Common myeloid progenitor, CD34-positive (primary cell): ENCODE measurements around the gene SMIM35.

ENCODE experiments used
- CTCF ChIA-PET: fragments of 350-600 bp; sonication (Branson Sonifier 250); formaldehyde crosslinking; loops from one replicate; lab custom pipeline; 2021; ENCODE audit warnings: antibody characterized with exemption; lab: Charles Lee
- POLR2A ChIA-PET: fragments of 350-600 bp; sonication (Branson Sonifier 250); formaldehyde crosslinking; loops from one replicate; lab custom pipeline; 2021; ENCODE audit warnings: antibody characterized with exemption; lab: Charles Lee
- DNase-seq, 3 donors: peaks; one replicate each; pipeline versions ENCODE4 v3.0.0 to v3.0.0-alpha.2; 2013
- H3K27ac ChIP-seq, 2 experiments: 1 replicate in 1 of 2; 2 replicates in 1 of 2; pipeline ENCODE4 v1.7.0; 2013; ENCODE audit warnings: inconsistent platforms in 2 of 2, low read length in 2 of 2, mild to moderate bottlenecking in 2 of 2, low read depth in 1 of 2, moderate library complexity in 1 of 2; ENCODE audit not compliant: severe bottlenecking in 2 of 2, insufficient read depth in 1 of 2, poor library complexity in 1 of 2
- H3K27me3 ChIP-seq, 5 experiments: replicated peaks in 2 of 5; 1 replicate in 3 of 5; 2 replicates in 2 of 5; pipeline versions ENCODE4 v1.6.1 to v1.7.0; 2013; ENCODE audit warnings: low read length in 4 of 5, mild to moderate bottlenecking in 2 of 5, moderate library complexity in 2 of 5, inconsistent platforms in 1 of 5; ENCODE audit not compliant: insufficient read depth in 5 of 5, control insufficient read depth in 4 of 5
- H3K36me3 ChIP-seq, 4 experiments: 1 replicate in 2 of 4; 2 replicates in 2 of 4; pipeline versions ENCODE4 v1.6.1 to v1.7.0; 2013; ENCODE audit warnings: low read length in 3 of 4, control low read depth in 1 of 4, mild to moderate bottlenecking in 1 of 4; ENCODE audit not compliant: control insufficient read depth in 4 of 4, insufficient read depth in 4 of 4
- H3K4me1 ChIP-seq, 4 experiments: 1 replicate in 3 of 4; 2 replicates in 1 of 4; pipeline versions ENCODE4 v1.6.1 to v1.7.1; 2013; ENCODE audit warnings: low read length in 3 of 4, mild to moderate bottlenecking in 3 of 4, control low read depth in 1 of 4, inconsistent platforms in 1 of 4, moderate library complexity in 1 of 4; ENCODE audit not compliant: control insufficient read depth in 4 of 4, insufficient read depth in 4 of 4; ENCODE audit errors: control extremely low read depth in 1 of 4
- H3K4me3 ChIP-seq, 7 experiments: 1 replicate in 4 of 7; 2 replicates in 3 of 7; pipeline versions ENCODE4 v1.5.1 to v1.7.0; 2013; ENCODE audit warnings: mild to moderate bottlenecking in 7 of 7, low read length in 6 of 7, moderate library complexity in 6 of 7, inconsistent platforms in 2 of 7, low read depth in 2 of 7, control low read depth in 1 of 7; ENCODE audit not compliant: insufficient read depth in 4 of 7, control insufficient read depth in 1 of 7; ENCODE audit errors: extremely low read depth in 1 of 7
- H3K9me3 ChIP-seq, 5 experiments: 1 replicate in 4 of 5; 2 replicates in 1 of 5; pipeline versions ENCODE4 v1.6.1 to v1.7.1; 2013; ENCODE audit warnings: low read length in 4 of 5, mild to moderate bottlenecking in 2 of 5, inconsistent platforms in 1 of 5, low read depth in 1 of 5, moderate library complexity in 1 of 5; ENCODE audit not compliant: control insufficient read depth in 4 of 5, insufficient read depth in 2 of 5; ENCODE audit errors: control extremely low read depth in 1 of 5
- WGBS: methylation state at CpG from one replicate; pipeline ENCODE4 v1.1.5; 2013; ENCODE audit not compliant: insufficient coverage; 5-methylcytosine and 5-hydroxymethylcytosine counted together

The SMIM35 gene

GRCh38 chr11:118100691-118101232, 14.0 kb upstream of the SMIM35 start:
- ChIA-PET POLR2A (no interaction called here), CTCF (interaction anchor here (0.7 kb wide), 1 partner anchor 25 kb away, joined by 3 read pairs; no protein-coding TSS in a partner anchor)
- Histone ChIP-seq H3K27me3 (peaks cover 0 to 3% (median 0%) of the 10 kb centered on the region in 5 experiments), H3K9me3 (no peaks in the 10 kb centered on the region), H3K36me3 (no peaks in the 10 kb centered on the region), H3K27ac (no peak overlapping the region), H3K4me3 (no peak overlapping the region), H3K4me1 (peaks cover 0 to under 1% (median 0%) of the 10 kb centered on the region in 4 experiments)
- 94% methylated on average over 2 of the region's 3 CpGs for WGBS
- DNase-seq: no peak

- Histone ChIP-seq H3K4me1 (peaks cover 0 to 3% (median 0%) of the 10 kb centered on the region in 4 experiments), H3K27me3 (peaks cover 0 to 3% (median 0%) of the 10 kb centered on the region in 5 experiments), H3K4me3 (no peak overlapping the region), H3K9me3 (no peaks in the 10 kb centered on the region), H3K36me3 (no peaks in the 10 kb centered on the region), H3K27ac (no peak overlapping the region)
- POLR2A ChIA-PET: no interaction called here
- CTCF ChIA-PET: interaction anchor here (1.0 kb wide), 1 partner anchor 14 kb away, joined by 3 read pairs; no protein-coding TSS in a partner anchor
- 98% methylated on average over 7 of the region's 10 CpGs for WGBS
- no peak for DNase-seq
Observed at GRCh38 chr11:118099838-118100556, 13.2 kb upstream of the SMIM35 start.

GRCh38 chr11:118098996-118099837, 12.5 kb upstream of the SMIM35 start:
- WGBS: 92% methylated on average over 7 of the region's 11 CpGs

GRCh38 chr11:118095967-118096367, 9.2 kb upstream of the SMIM35 start:
- H3K27ac ChIP-seq: no peak overlapping the region
- H3K36me3 ChIP-seq: no peaks in the 10 kb centered on the region
- H3K4me1 ChIP-seq: peaks cover 0 to 3% (median 0%) of the 10 kb centered on the region in 4 experiments
- peaks cover 0 to 3% (median 0%) of the 10 kb centered on the region in 5 experiments for H3K27me3 ChIP-seq
- POLR2A ChIA-PET: no interaction called here
- CTCF ChIA-PET: interaction anchor here (1.8 kb wide), 1 partner anchor 16 kb away, joined by 5 read pairs; no protein-coding TSS in a partner anchor
- DNase-seq: no peak
- no CpG with 5 or more reads among the region's 1 CpG for WGBS
- no peaks in the 10 kb centered on the region for H3K9me3 ChIP-seq
- no peak overlapping the region for H3K4me3 ChIP-seq

More at GRCh38 chr11:118098996-118099837, 12.5 kb upstream of the SMIM35 start:
- H3K4me1 ChIP-seq: peaks cover 0 to 3% (median 0%) of the 10 kb centered on the region in 4 experiments
- no peak for DNase-seq
- H3K9me3 ChIP-seq: no peaks in the 10 kb centered on the region
- H3K36me3 ChIP-seq: no peaks in the 10 kb centered on the region
- no peak overlapping the region for H3K4me3 ChIP-seq
- H3K27me3 ChIP-seq: peaks cover 0 to 3% (median 0%) of the 10 kb centered on the region in 5 experiments
- POLR2A ChIA-PET: no interaction called here
- H3K27ac ChIP-seq: no peak overlapping the region
- CTCF ChIA-PET: interaction anchor here (1.0 kb wide), 1 partner anchor 14 kb away, joined by 3 read pairs; no protein-coding TSS in a partner anchor

GRCh38 chr11:118095493-118095892, 8.7 kb upstream of the SMIM35 start:
- H3K9me3 ChIP-seq: no peaks in the 10 kb centered on the region
- no peak overlapping the region for H3K27ac ChIP-seq
- H3K27me3 ChIP-seq: peaks cover 0 to 3% (median 0%) of the 10 kb centered on the region in 5 experiments
- POLR2A ChIA-PET: no interaction called here
- no peaks in the 10 kb centered on the region for H3K36me3 ChIP-seq
- 77% methylated on average over 4 of the region's 4 CpGs for WGBS
- peaks cover 0 to 3% (median 0%) of the 10 kb centered on the region in 4 experiments for H3K4me1 ChIP-seq
- CTCF ChIA-PET: no interaction called here
- H3K4me3 ChIP-seq: no peak overlapping the region
- no peak for DNase-seq

GRCh38 chr11:118092907-118093571, 6.3 kb upstream of the SMIM35 start:
- Histone ChIP-seq H3K4me1 (peaks cover 0 to 13% (median 8%) of the 10 kb centered on the region in 4 experiments), H3K4me3 (no peak overlapping the region), H3K36me3 (no peaks in the 10 kb centered on the region), H3K27me3 (peaks cover 0 to 3% (median 0%) of the 10 kb centered on the region in 5 experiments), H3K27ac (no peak overlapping the region), H3K9me3 (peaks cover 0 to 4% (median 0%) of the 10 kb centered on the region in 5 experiments)
- no peak for DNase-seq
- ChIA-PET POLR2A (no interaction called here), CTCF (no interaction called here)
- WGBS: 100% methylated on average over 4 of the region's 8 CpGs
